ENCODE results near the gene YBX3. TPM values are rescaled to one million over a fixed set of nuclear protein-coding genes. Genes with fewer than 3 reads are reported as not detected.

YBX3 gene
- total and polyA plus RNA-seq, 2 of the 13 experiments (the other 11 are each of a cell fraction or from before 2014, with no cell fraction given) = 77.5 to 99.6 TPM

DNA sequence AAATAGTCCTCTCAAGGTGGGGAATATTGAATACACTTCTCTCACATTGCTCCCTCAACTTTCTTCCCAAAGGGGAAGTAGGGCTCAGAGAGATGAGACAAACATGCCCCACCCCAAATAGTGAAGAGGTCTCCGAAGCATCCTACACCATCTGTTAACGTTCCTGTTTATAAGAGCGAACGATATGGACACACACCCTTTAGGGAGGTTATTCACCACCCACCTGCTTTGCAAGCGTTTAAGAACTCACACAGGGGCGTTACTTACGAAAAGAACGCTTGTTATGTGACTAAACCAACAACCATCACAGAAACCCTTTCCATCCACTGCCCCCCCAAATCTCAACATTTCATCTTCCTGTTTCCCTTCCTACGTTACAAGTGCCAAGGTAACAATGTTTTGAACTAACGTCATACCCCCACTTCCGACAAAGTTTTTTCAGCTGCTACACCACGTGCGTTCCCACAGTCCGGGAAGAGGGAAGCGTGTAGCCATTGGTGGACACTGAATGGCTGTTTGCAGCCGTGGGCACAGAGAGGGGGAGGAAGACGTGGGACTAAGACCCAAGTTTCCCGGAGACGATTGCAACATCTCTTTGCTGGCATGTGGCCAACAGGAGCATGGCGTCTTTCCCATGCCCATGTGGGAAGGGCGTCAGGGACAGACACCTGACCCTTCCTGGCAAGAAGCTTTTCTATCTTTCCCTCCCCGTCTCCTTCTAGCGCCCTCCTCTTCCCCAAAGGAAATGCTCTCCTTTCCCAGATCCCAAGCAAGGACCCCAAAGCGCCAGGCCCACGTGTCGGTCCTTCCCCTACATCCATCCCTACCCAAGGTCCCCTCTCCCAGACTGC lies 1.2 kb downstream of the YBX3 start (continued):
- no peak for TF ChIP-seq NFATC3 (CRISPR knock-in tag; IDR thresholded peaks at IDR 0.05)
- TF ChIP-seq PCBP2 (optimal IDR thresholded peaks at IDR 0.05; ENCODE audit: low read depth, low read length, poor library complexity, severe bottlenecking) = no peak
- TF ChIP-seq, protein P1, sequence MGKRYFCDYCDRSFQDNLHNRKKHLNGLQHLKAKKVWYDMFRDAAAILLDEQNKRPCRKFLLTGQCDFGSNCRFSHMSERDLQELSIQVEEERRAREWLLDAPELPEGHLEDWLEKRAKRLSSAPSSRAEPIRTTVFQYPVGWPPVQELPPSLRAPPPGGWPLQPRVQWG (CRISPR knock-in tag; IDR thresholded peaks at IDR 0.05; ENCODE audit: borderline replicate concordance, low read depth) = no peak
- TF ChIP-seq ZMYM3 (CRISPR knock-in tag; IDR thresholded peaks at IDR 0.05) = no peak
- TF ChIP-seq, protein P2, sequence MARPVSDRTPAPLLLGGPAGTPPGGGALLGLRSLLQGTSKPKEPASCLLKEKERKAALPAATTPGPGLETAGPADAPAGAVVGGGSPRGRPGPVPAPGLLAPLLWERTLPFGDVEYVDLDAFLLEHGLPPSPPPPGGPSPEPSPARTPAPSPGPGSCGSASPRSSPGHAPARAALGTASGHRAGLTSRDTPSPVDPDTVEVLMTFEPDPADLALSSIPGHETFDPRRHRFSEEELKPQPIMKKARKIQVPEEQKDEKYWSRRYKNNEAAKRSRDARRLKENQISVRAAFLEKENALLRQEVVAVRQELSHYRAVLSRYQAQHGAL (CRISPR knock-in tag; IDR thresholded peaks at IDR 0.05; ENCODE audit: not compliant biosample characterization) = no peak
- peak; percentile 52 for TF ChIP-seq FOSL2 (CRISPR knock-in tag; IDR thresholded peaks at IDR 0.05)
- TF ChIP-seq ONECUT2 (CRISPR knock-in tag; IDR thresholded peaks at IDR 0.05) = no peak
- TF ChIP-seq MEIS2 (CRISPR knock-in tag; IDR thresholded peaks at IDR 0.05) = no peak
- TF ChIP-seq, protein P3, sequence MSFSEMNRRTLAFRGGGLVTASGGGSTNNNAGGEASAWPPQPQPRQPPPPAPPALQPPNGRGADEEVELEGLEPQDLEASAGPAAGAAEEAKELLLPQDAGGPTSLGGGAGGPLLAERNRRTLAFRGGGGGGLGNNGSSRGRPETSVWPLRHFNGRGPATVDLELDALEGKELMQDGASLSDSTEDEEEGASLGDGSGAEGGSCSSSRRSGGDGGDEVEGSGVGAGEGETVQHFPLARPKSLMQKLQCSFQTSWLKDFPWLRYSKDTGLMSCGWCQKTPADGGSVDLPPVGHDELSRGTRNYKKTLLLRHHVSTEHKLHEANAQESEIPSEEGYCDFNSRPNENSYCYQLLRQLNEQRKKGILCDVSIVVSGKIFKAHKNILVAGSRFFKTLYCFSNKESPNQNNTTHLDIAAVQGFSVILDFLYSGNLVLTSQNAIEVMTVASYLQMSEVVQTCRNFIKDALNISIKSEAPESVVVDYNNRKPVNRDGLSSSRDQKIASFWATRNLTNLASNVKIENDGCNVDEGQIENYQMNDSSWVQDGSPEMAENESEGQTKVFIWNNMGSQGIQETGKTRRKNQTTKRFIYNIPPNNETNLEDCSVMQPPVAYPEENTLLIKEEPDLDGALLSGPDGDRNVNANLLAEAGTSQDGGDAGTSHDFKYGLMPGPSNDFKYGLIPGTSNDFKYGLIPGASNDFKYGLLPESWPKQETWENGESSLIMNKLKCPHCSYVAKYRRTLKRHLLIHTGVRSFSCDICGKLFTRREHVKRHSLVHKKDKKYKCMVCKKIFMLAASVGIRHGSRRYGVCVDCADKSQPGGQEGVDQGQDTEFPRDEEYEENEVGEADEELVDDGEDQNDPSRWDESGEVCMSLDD (CRISPR knock-in tag; IDR thresholded peaks at IDR 0.05; ENCODE audit: borderline replicate concordance) = no peak
- TF ChIP-seq ZC3H4 (CRISPR knock-in tag; IDR thresholded peaks at IDR 0.05; ENCODE audit: borderline replicate concordance) = no peak
- TF ChIP-seq PHB2 (IDR thresholded peaks at IDR 0.05; ENCODE audit: partially characterized antibody) = no peak
- TF ChIP-seq SRF (IDR thresholded peaks at IDR 0.05; ENCODE audit: low read depth, low read length) = no peak
- TF ChIP-seq CBX5 (CRISPR knock-in tag; IDR thresholded peaks at IDR 0.05; ENCODE audit: borderline replicate concordance) = no peak
- TF ChIP-seq, protein P4, sequence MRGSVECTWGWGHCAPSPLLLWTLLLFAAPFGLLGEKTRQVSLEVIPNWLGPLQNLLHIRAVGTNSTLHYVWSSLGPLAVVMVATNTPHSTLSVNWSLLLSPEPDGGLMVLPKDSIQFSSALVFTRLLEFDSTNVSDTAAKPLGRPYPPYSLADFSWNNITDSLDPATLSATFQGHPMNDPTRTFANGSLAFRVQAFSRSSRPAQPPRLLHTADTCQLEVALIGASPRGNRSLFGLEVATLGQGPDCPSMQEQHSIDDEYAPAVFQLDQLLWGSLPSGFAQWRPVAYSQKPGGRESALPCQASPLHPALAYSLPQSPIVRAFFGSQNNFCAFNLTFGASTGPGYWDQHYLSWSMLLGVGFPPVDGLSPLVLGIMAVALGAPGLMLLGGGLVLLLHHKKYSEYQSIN (CRISPR knock-in tag; IDR thresholded peaks at IDR 0.05; ENCODE audit: borderline replicate concordance) = no peak
- no peak for TF ChIP-seq ZNF615 (CRISPR knock-in tag; IDR thresholded peaks at IDR 0.05; ENCODE audit: borderline replicate concordance)
- TF ChIP-seq, protein P5, sequence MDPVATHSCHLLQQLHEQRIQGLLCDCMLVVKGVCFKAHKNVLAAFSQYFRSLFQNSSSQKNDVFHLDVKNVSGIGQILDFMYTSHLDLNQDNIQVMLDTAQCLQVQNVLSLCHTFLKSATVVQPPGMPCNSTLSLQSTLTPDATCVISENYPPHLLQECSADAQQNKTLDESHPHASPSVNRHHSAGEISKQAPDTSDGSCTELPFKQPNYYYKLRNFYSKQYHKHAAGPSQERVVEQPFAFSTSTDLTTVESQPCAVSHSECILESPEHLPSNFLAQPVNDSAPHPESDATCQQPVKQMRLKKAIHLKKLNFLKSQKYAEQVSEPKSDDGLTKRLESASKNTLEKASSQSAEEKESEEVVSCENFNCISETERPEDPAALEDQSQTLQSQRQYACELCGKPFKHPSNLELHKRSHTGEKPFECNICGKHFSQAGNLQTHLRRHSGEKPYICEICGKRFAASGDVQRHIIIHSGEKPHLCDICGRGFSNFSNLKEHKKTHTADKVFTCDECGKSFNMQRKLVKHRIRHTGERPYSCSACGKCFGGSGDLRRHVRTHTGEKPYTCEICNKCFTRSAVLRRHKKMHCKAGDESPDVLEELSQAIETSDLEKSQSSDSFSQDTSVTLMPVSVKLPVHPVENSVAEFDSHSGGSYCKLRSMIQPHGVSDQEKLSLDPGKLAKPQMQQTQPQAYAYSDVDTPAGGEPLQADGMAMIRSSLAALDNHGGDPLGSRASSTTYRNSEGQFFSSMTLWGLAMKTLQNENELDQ (CRISPR knock-in tag; IDR thresholded peaks at IDR 0.05; ENCODE audit: borderline replicate concordance) = no peak
- peak; percentile 40; the same call in 1 of the 2 replicates for TF ChIP-seq ZNF747 (CRISPR knock-in tag; IDR thresholded peaks at IDR 0.05; ENCODE audit: borderline replicate concordance)
- no peak for TF ChIP-seq MED8 (CRISPR knock-in tag; IDR thresholded peaks at IDR 0.05; ENCODE audit: insufficient replicate concordance)
- peak; percentile 56; the same call in 1 of the 2 replicates for TF ChIP-seq RNF2 (conservative IDR thresholded peaks at IDR 0.05; ENCODE audit: low read depth)
- no peak for TF ChIP-seq NR3C1 (CRISPR knock-in tag; IDR thresholded peaks at IDR 0.05)
- 0 out of 2 replicates have a peak, but pooled peaks have one; percentile 17 for TF ChIP-seq ZNF776 (CRISPR knock-in tag; IDR thresholded peaks at IDR 0.05)
- peak; percentile 93 for TF ChIP-seq TGIF2 (CRISPR knock-in tag; IDR thresholded peaks at IDR 0.05)
- no peak for TF ChIP-seq TCF7L2 (IDR thresholded peaks at IDR 0.05; ENCODE audit: low read depth, low read length)

Measured in HepG2 (cell line).